Esophagus squamous epithelium (tissue), 5 donors: ENCODE results near the gene SYDE2. TPM values are rescaled to one million over a fixed set of nuclear protein-coding genes. Genes with fewer than 3 reads are reported as not detected.
"Not testable (repeated sequence)": the region's sequence is repeated elsewhere in the genome, so short reads cannot be mapped to it uniquely, and the experiment has no call there.

Experiments
- DNase-seq: peaks from one replicate; lab custom pipeline; 2025; lab: John Stamatoyannopoulos, UW
- H3K27ac ChIP-seq, 4 donors: fragments of 200-600 bp; sonication (generic); one replicate each; pipeline ENCODE4 v1.5.1; 2016 to 2019; ENCODE audit warnings: mild to moderate bottlenecking in 1 of 4
- H3K27me3 ChIP-seq, 4 donors: fragments of 200-600 bp; sonication (generic); 1 replicate in 3 of 4; 2 replicates in 1 of 4; pipeline versions ENCODE4 v1.5.1 to v1.6.0; 2017 to 2021; ENCODE audit warnings: antibody characterized with exemption in 1 of 4
- H3K36me3 ChIP-seq, 3 donors: fragments of 200-600 bp; sonication (generic); one replicate each; pipeline ENCODE4 v1.5.1; 2016 to 2019
- H3K4me1 ChIP-seq, 3 donors: fragments of 200-600 bp; sonication (generic); one replicate each; pipeline ENCODE4 v1.5.1; 2017 to 2019
- H3K4me3 ChIP-seq, 4 donors: fragments of 200-600 bp; sonication (generic); 1 replicate in 3 of 4; 2 replicates in 1 of 4; pipeline ENCODE4 v1.5.1; 2016 to 2019; ENCODE audit warnings: mild to moderate bottlenecking in 2 of 4, moderate library complexity in 1 of 4
- H3K9me3 ChIP-seq, 3 donors: fragments of 200-600 bp; sonication (generic); one replicate each; pipeline ENCODE4 v1.5.1; 2016 to 2019
- POLR2A ChIP-seq, 4 donors: fragments of 450-650 bp; IDR thresholded peaks; one replicate each; pipeline ENCODE4 v1.6.1; 2017; ENCODE audit warnings: antibody characterized with exemption in 4 of 4, mild to moderate bottlenecking in 4 of 4, moderate library complexity in 3 of 4
- WGBS, 2 donors: methylation state at CpG; one replicate each; pipeline ENCODE4 v1.1.5; 2018; 5-methylcytosine and 5-hydroxymethylcytosine counted together
- intact Hi-C: fragments of 100-400 bp; cut with DNase I; formaldehyde crosslinking; loops from one replicate; pipeline ENCODE4 v1.15.0; 2022
- total RNA-seq, 4 donors: library from RNA; depleted of rRNA; stranded (reverse); fragments of >200 nt; gene quantifications; one replicate each; pipeline ENCODE4 v1.1.0, GENCODE V29; 2016
- TF ChIP-seq, protein P1 (sequence below), 6 experiments: fragments of 450-650 bp in 4 of 6; fragments of 200-600 bp in 2 of 6; sonication (generic) in 2 of 6; IDR thresholded peaks; one replicate each; pipeline ENCODE4 v1.5.1; 2016 to 2019; ENCODE audit warnings: antibody characterized with exemption in 6 of 6, mild to moderate bottlenecking in 4 of 6, moderate library complexity in 4 of 6
- donor health status: DM: yes; HTN: yes; CAD: no.

SYDE2 gene
- total RNA-seq, 4 donors from 2014 or later, result 2.8 to 10.9 (median 4.4) TPM

DNA sequence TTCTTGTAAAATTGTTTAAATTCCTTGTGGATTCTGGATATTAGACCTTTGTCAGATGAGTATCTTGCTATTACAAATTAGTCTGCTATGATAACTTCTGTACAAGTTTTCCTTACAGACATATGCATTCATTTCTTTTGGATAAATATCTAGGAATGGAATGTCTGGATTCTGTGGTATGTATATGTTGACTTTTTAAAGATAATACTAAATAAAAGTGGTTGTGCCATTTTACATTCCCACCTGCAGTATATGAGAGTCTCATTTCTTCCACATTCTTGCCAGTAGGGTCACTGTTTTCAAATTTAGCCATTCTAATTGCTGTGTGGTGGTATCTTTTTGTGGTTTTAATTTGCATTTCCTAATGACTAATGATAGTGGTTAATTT, 53.9 kb downstream of the SYDE2 start:
- H3K27me3 ChIP-seq, result no peaks in the 10 kb centered on the region
- no peak for TF ChIP-seq POLR2A (IDR thresholded peaks at IDR 0.05)
- TF ChIP-seq, protein P1, sequence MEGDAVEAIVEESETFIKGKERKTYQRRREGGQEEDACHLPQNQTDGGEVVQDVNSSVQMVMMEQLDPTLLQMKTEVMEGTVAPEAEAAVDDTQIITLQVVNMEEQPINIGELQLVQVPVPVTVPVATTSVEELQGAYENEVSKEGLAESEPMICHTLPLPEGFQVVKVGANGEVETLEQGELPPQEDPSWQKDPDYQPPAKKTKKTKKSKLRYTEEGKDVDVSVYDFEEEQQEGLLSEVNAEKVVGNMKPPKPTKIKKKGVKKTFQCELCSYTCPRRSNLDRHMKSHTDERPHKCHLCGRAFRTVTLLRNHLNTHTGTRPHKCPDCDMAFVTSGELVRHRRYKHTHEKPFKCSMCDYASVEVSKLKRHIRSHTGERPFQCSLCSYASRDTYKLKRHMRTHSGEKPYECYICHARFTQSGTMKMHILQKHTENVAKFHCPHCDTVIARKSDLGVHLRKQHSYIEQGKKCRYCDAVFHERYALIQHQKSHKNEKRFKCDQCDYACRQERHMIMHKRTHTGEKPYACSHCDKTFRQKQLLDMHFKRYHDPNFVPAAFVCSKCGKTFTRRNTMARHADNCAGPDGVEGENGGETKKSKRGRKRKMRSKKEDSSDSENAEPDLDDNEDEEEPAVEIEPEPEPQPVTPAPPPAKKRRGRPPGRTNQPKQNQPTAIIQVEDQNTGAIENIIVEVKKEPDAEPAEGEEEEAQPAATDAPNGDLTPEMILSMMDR (IDR thresholded peaks at IDR 0.05), result no peak
- no peak overlapping the region for H3K4me3 ChIP-seq
- no peak for DNase-seq
- H3K9me3 ChIP-seq, result no peaks in the 10 kb centered on the region
- H3K36me3 ChIP-seq, result no peaks in the 10 kb centered on the region
- intact Hi-C loops, result no loop called here
- no peaks in the 10 kb centered on the region for H3K4me1 ChIP-seq
- H3K27ac ChIP-seq, result no peak overlapping the region

DNA sequence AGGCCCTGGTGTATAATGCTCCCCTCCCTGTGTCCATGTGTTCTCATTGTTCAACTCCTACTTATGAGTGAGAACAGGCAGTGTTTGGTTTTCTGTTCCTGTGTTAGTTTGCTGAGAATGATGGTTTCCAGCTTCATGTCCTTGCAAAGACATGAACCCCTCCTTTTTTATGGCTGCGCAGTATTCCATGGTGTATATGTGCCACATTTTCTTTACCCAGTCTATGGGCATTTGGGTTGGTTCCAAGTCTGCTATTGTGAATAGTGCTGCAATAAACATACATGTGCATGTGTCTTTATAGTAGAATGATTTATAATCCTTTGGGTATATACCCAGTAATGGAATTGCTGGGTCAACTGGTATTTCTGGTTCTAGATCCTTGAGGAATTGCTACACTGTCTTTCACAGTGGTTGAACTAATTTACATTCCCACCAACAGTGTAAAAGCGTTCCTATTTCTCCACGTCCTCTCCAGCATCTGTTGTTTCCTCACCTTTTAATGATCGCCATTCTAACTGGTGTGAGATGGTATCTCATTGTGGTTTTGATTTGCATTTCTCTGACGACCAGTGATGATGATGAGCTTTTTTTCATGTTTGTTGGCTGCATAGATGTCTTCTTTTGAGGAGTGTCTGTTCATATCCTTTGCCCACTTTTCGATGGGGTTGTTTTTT, 54.4 kb downstream of the SYDE2 start:
- not testable (repeated sequence) for H3K36me3 ChIP-seq

DNA sequence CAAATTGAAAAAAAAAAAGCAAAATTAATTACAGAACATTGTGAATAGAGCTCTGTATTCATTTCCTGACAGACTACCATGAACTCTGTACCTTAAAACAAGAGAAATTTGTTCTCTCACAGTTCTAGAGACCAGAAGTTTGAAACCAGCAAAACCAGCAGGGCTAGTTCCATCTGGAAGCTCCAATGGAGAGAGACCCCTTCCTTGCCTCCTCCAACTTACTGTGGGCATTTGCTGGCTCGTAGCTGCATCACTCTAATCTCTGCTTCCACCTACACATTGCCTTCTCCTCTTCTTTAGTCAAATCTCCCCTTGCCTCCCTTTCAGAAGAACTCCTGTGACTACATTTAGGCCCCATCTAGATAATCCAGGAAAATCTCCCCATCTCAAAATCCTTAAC, 56.5 kb downstream of the SYDE2 start:
- Histone ChIP-seq H3K36me3 (no peaks in the 10 kb centered on the region), H3K4me1 (no peaks in the 10 kb centered on the region), H3K27me3 (no peaks in the 10 kb centered on the region), H3K9me3 (no peaks in the 10 kb centered on the region), H3K4me3 (no peak overlapping the region), H3K27ac (no peak overlapping the region)
- intact Hi-C loops, result no loop called here
- no peak for TF ChIP-seq POLR2A (IDR thresholded peaks at IDR 0.05)
- TF ChIP-seq, protein P1 (IDR thresholded peaks at IDR 0.05), result no peak
- WGBS, 2 donors, result 59 to 68% methylated on average over 1 of the region's 1 CpG
- DNase-seq, result no peak

More for the DNA sequence above, 54.4 kb downstream of the SYDE2 start:
- H3K4me1 ChIP-seq, H3K27me3 ChIP-seq, H3K4me3 ChIP-seq, H3K9me3 ChIP-seq, intact Hi-C loops, DNase-seq, H3K27ac ChIP-seq: not testable (repeated sequence)
- WGBS, 2 donors, result 76 to 78% methylated on average over 6 of the region's 6 CpGs

DNA sequence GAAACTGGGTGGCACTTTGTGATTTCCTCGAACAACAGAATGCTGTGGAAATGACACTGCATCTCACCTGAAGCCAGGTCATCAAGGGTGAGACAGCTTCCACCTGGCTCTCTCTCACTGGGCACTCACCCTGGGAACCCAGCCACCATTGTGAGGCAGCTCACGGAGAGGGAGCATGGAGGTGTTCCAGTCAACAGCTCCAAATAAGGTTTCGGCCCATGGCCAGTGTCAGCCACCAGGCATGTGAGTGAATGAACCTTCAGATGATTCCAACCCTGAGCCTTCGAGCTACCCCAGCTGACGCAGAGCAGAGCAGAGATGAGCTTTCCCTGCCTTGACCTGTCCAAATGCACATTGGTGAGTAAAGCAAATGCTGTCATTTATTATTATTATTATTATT, 58.1 kb downstream of the SYDE2 start:
- no peaks in the 10 kb centered on the region for H3K9me3 ChIP-seq
- WGBS, 2 donors, result 77 to 83% methylated on average over 3 to 4 of the region's 5 CpGs
- H3K27ac ChIP-seq, result no peak overlapping the region
- intact Hi-C loops, result no loop called here
- TF ChIP-seq POLR2A (IDR thresholded peaks at IDR 0.05), result no peak
- TF ChIP-seq, protein P1 (IDR thresholded peaks at IDR 0.05), result no peak
- no peaks in the 10 kb centered on the region for H3K36me3 ChIP-seq
- H3K4me3 ChIP-seq, result no peak overlapping the region
- DNase-seq, result no peak
- peaks cover 0 to 3% (median 0%) of the 10 kb centered on the region in 3 donors for H3K4me1 ChIP-seq
- H3K27me3 ChIP-seq, result no peaks in the 10 kb centered on the region

DNA sequence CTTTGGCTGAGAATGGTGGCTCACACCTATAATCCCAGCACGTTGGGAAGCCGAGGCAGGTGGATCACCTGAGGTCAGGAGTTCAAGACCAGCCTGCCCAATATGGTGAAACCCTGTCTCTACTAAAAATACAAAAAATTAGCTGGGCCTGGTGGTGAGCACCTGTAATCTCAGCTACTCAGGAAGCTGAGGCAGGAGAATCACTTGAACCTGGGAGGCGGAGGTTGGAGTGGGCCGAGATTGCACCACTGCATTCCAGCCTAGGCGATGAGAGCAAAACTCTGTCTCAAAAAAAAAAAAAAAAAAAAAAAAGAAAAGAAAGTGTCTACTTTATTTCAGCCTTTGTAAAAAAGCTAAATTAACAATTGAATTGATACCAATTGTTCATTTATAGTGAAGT, 62.4 kb downstream of the SYDE2 start:
- H3K4me3 ChIP-seq, DNase-seq, intact Hi-C loops, H3K27ac ChIP-seq, H3K9me3 ChIP-seq, H3K36me3 ChIP-seq, H3K4me1 ChIP-seq, H3K27me3 ChIP-seq: not testable (repeated sequence)
- WGBS, 2 donors, result 88 to 92% methylated on average over 5 of the region's 5 CpGs

DNA sequence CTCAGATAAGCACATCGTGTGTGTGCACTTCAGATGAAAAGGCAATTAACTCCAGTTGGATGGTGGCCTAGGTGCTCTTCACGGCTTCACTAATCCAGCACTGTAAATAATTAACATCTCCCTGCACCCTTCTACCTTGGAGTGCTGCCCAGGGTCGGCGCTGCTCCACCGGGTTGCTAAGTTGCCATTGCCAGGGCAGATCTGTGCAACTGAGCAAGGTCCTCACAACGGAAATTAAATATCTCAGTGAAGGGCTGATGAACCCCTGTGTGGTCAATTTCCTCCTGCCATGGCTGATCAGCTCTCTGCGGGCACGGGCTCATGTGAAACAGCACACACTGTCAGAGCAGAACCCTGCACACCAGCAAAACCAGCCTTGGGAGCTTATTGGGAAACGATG, 63.2 kb downstream of the SYDE2 start:
- intact Hi-C loops, result no loop called here
- Histone ChIP-seq H3K27me3 (no peaks in the 10 kb centered on the region), H3K4me1 (peaks cover 0 to 8% (median 0%) of the 10 kb centered on the region in 3 donors), H3K27ac (no peak overlapping the region), H3K4me3 (no peak overlapping the region), H3K9me3 (no peaks in the 10 kb centered on the region), H3K36me3 (no peaks in the 10 kb centered on the region)
- DNase-seq, result no peak
- TF ChIP-seq, protein P1 (IDR thresholded peaks at IDR 0.05), result no peak
- no peak for TF ChIP-seq POLR2A (IDR thresholded peaks at IDR 0.05)
- 20 to 30% methylated on average over 5 to 6 of the region's 9 CpGs for WGBS, 2 donors
